Activated T-helper 1 cell treated with anti-CD3 and anti-CD28 coated beads, Interleukin-12 subunit alpha, Interleukin-12 subunit beta, Interleukin-2, Interleukin-4 antibody, amounts not matched to agents 30 ng/mL and 10 ng/mL and 1 ng/mL, durations not matched to agents 14 hours and 24 hours and 36 hours (primary cell): ENCODE data around the gene CCDC9B. TPM values are rescaled to one million over a fixed set of nuclear protein-coding genes. Genes with fewer than 3 reads are reported as not detected.

Experiments
- DNase-seq: peaks from one replicate; pipeline ENCODE4 v3.0.0; 2021; ENCODE audit warnings: low spot score
- H3K27ac Mint-ChIP-seq: one replicate; pipeline ENCODE4 v1.8.0; 2021; ENCODE audit warnings: mild to moderate bottlenecking, mixed read lengths
- H3K27me3 Mint-ChIP-seq: one replicate; pipeline ENCODE4 v1.8.0; 2022; ENCODE audit warnings: mild to moderate bottlenecking, moderate library complexity, mixed read lengths; ENCODE audit not compliant: insufficient read depth
- H3K36me3 Mint-ChIP-seq: one replicate; pipeline ENCODE4 v1.8.0; 2021; ENCODE audit warnings: low read depth, mixed read lengths
- H3K4me1 Mint-ChIP-seq: one replicate; pipeline ENCODE4 v1.8.0; 2021; ENCODE audit warnings: low read depth, mixed read lengths
- H3K4me3 Mint-ChIP-seq: one replicate; pipeline ENCODE4 v1.8.0; 2021; ENCODE audit warnings: mild to moderate bottlenecking, moderate library complexity, mixed read lengths
- H3K9me3 Mint-ChIP-seq: one replicate; pipeline ENCODE4 v1.8.0; 2021; ENCODE audit warnings: mixed read lengths
- intact Hi-C: fragments of 100-400 bp; cut with micrococcal nuclease; formaldehyde crosslinking; loops from one replicate; pipeline ENCODE4 v1.15.1; 2024
- total RNA-seq: library from RNA; stranded (reverse); gene quantifications from 2 replicates; pipeline ENCODE4 v1.2.3, GENCODE V29; 2022

Gene CCDC9B
- total RNA-seq, 1 donor from 2014 or later: 0.21 TPM

GRCh38 chr15:40282147-40282868 is 58.4 kb downstream of the CCDC9B start:
- H3K9me3 Mint-ChIP-seq: no peaks in the 10 kb centered on the region
- H3K4me1 Mint-ChIP-seq: peaks cover 5% of the 10 kb centered on the region
- peaks cover 46% of the 10 kb centered on the region for H3K27me3 Mint-ChIP-seq
- no peak overlapping the region for H3K27ac Mint-ChIP-seq
- peak; percentile 38 for DNase-seq
- intact Hi-C loops: no loop called here
- H3K36me3 Mint-ChIP-seq: peaks cover 7% of the 10 kb centered on the region
- H3K4me3 Mint-ChIP-seq: peak overlapping the region; percentile 68

- H3K36me3 Mint-ChIP-seq: peaks cover 6% of the 10 kb centered on the region
- H3K27me3 Mint-ChIP-seq: peaks cover 51% of the 10 kb centered on the region
- intact Hi-C loops: no loop called here
- H3K4me1 Mint-ChIP-seq: peaks cover 5% of the 10 kb centered on the region
- H3K4me3 Mint-ChIP-seq: no peak overlapping the region
- no peaks in the 10 kb centered on the region for H3K9me3 Mint-ChIP-seq
- H3K27ac Mint-ChIP-seq: no peak overlapping the region
- DNase-seq: no peak
These were observed 59.0 kb downstream of the CCDC9B start for GRCh38 chr15:40281801-40282146.

Other genes starting within 250 kb of the CCDC9B start
- 10.1 and 16.5 TPM in 2 replicates for gene BMF, start 232.1 kb downstream of the CCDC9B start, total RNA-seq
- gene BUB1B, start 179.9 kb downstream of the CCDC9B start, total RNA-seq: 71.0 and 76.1 TPM in 2 replicates
- 0.26 and 0.78 TPM in 2 replicates for gene PAK6, start 101.9 kb downstream of the CCDC9B start, total RNA-seq
- not detected in 2 replicates for gene ANKRD63, start 57.9 kb downstream of the CCDC9B start, total RNA-seq
- gene PLCB2, start 33.0 kb downstream of the CCDC9B start, total RNA-seq: 88.5 and 89.0 TPM in 2 replicates
- gene INAFM2, start 17.2 kb downstream of the CCDC9B start, total RNA-seq: 19.2 and 25.1 TPM in 2 replicates
- gene PHGR1, start 10.1 kb upstream of the CCDC9B start, total RNA-seq: not detected in 2 replicates
- 0.02 and 0.54 TPM in 2 replicates for gene DISP2, start 17.3 kb upstream of the CCDC9B start, total RNA-seq
- gene KNSTRN, start 41.8 kb upstream of the CCDC9B start, total RNA-seq: 48.4 and 52.1 TPM in 2 replicates
- 59.6 and 65.2 TPM in 2 replicates for gene IVD, start 64.9 kb upstream of the CCDC9B start, total RNA-seq
- gene BAHD1, start 100.0 kb upstream of the CCDC9B start, total RNA-seq: 26.5 and 26.9 TPM in 2 replicates
- 9.7 and 10.2 TPM in 2 replicates for gene CHST14, start 130.0 kb upstream of the CCDC9B start, total RNA-seq
- 28.4 and 36.9 TPM in 2 replicates for gene CCDC32, start 224.1 kb upstream of the CCDC9B start, total RNA-seq
- gene RPUSD2, start 228.4 kb upstream of the CCDC9B start, total RNA-seq: 19.5 and 22.6 TPM in 2 replicates